IPS DF 6.9 (cell line): ENCODE data around the gene NKX6-2.
"Not testable (repeated sequence)": the region's sequence is repeated elsewhere in the genome, so short reads cannot be mapped to it uniquely, and the experiment has no call there.

ENCODE experiments used
- DNase-seq: peaks from one replicate; pipeline ENCODE4 v3.0.0-alpha.2; 2013; ENCODE audit warnings: low read depth, low spot score
- H3K27ac ChIP-seq: one replicate; pipeline ENCODE4 v1.5.1; 2013; ENCODE audit warnings: low read length, control low read depth
- H3K27me3 ChIP-seq: 2 replicates; pipeline ENCODE4 v1.6.1; 2013; ENCODE audit warnings: mild to moderate bottlenecking, low read length; ENCODE audit not compliant: control insufficient read depth, insufficient read depth
- H3K36me3 ChIP-seq: 2 replicates; pipeline ENCODE4 v1.6.1; 2013; ENCODE audit warnings: low read length; ENCODE audit not compliant: control insufficient read depth, insufficient read depth
- H3K4me1 ChIP-seq: 2 replicates; pipeline ENCODE4 v1.6.1; 2013; ENCODE audit warnings: low read length; ENCODE audit not compliant: control insufficient read depth, insufficient read depth
- H3K4me3 ChIP-seq: 2 replicates; pipeline ENCODE4 v1.5.1; 2013; ENCODE audit warnings: mild to moderate bottlenecking, low read length
- H3K9me3 ChIP-seq: 2 replicates; pipeline ENCODE4 v1.6.1; 2013; ENCODE audit warnings: low read length, inconsistent platforms; ENCODE audit not compliant: control insufficient read depth, insufficient read depth
- WGBS: extraction: QIAGEN DNeasy Blood & Tissue Kit; methylation state at CpG from one replicate; pipeline ENCODE4 v1.1.7; 2013; ENCODE audit warnings: mixed read lengths, missing lambda C conversion rate; ENCODE audit not compliant: insufficient read length, insufficient coverage; 5-methylcytosine and 5-hydroxymethylcytosine counted together

Gene NKX6-2

GRCh38 chr10:132805599-132805998 is 19.7 kb upstream of the NKX6-2 start:
- no peaks in the 10 kb centered on the region for H3K36me3 ChIP-seq
- no CpG with 5 or more reads among the region's 21 CpGs for WGBS
- no peak overlapping the region for H3K4me3 ChIP-seq
- H3K27ac ChIP-seq, result no peak overlapping the region
- peaks cover 5% of the 10 kb centered on the region; the same call in 1 of the 2 replicates for H3K9me3 ChIP-seq
- DNase-seq, result no peak
- H3K4me1 ChIP-seq, result peaks cover 3% of the 10 kb centered on the region; the same call in 1 of the 2 replicates
- H3K27me3 ChIP-seq, result no peaks in the 10 kb centered on the region

- H3K9me3 ChIP-seq, result peaks cover 5% of the 10 kb centered on the region; the same call in 1 of the 2 replicates
- peaks cover 3% of the 10 kb centered on the region; the same call in 1 of the 2 replicates for H3K4me1 ChIP-seq
- H3K36me3 ChIP-seq, result no peaks in the 10 kb centered on the region
- H3K4me3 ChIP-seq, result no peak overlapping the region
- no peak for DNase-seq
- no CpG with 5 or more reads among the region's 23 CpGs for WGBS
- H3K27me3 ChIP-seq, result no peaks in the 10 kb centered on the region
- H3K27ac ChIP-seq, result no peak overlapping the region
Measured at GRCh38 chr10:132804785-132805426, 19.0 kb upstream of the NKX6-2 start.

- H3K9me3 ChIP-seq, result peaks cover 5% of the 10 kb centered on the region; the same call in 1 of the 2 replicates
- no peaks in the 10 kb centered on the region for H3K36me3 ChIP-seq
- H3K27me3 ChIP-seq, result no peaks in the 10 kb centered on the region
- WGBS, result no CpG with 5 or more reads among the region's 11 CpGs
- H3K4me1 ChIP-seq, result peaks cover 3% of the 10 kb centered on the region; the same call in 1 of the 2 replicates
- DNase-seq, result no peak
- no peak overlapping the region for H3K27ac ChIP-seq
- H3K4me3 ChIP-seq, result no peak overlapping the region
Measured at GRCh38 chr10:132804287-132804686, 18.3 kb upstream of the NKX6-2 start.

- no peaks in the 10 kb centered on the region for H3K36me3 ChIP-seq
- H3K4me3 ChIP-seq, result no peak overlapping the region
- no CpG with 5 or more reads among the region's 34 CpGs for WGBS
- H3K4me1 ChIP-seq, result peaks cover 2% of the 10 kb centered on the region; the same call in 1 of the 2 replicates
- no peak for DNase-seq
- H3K9me3 ChIP-seq, result peaks cover 5% of the 10 kb centered on the region; the same call in 1 of the 2 replicates
- H3K27me3 ChIP-seq, result no peaks in the 10 kb centered on the region
- H3K27ac ChIP-seq, result no peak overlapping the region
Measured at GRCh38 chr10:132803416-132804210, 17.7 kb upstream of the NKX6-2 start.

- no peak overlapping the region for H3K27ac ChIP-seq
- no CpG with 5 or more reads among the region's 16 CpGs for WGBS
- no peaks in the 10 kb centered on the region for H3K36me3 ChIP-seq
- H3K27me3 ChIP-seq, result no peaks in the 10 kb centered on the region
- H3K4me1 ChIP-seq, result no peaks in the 10 kb centered on the region
- no peak for DNase-seq
- peaks cover 5% of the 10 kb centered on the region; the same call in 1 of the 2 replicates for H3K9me3 ChIP-seq
- H3K4me3 ChIP-seq, result no peak overlapping the region
Measured at GRCh38 chr10:132802694-132803320, 16.9 kb upstream of the NKX6-2 start.

GRCh38 chr10:132802048-132802447 is 16.1 kb upstream of the NKX6-2 start:
- no peaks in the 10 kb centered on the region for H3K36me3 ChIP-seq
- no peak overlapping the region for H3K4me3 ChIP-seq
- no peaks in the 10 kb centered on the region for H3K27me3 ChIP-seq
- H3K4me1 ChIP-seq, result no peaks in the 10 kb centered on the region
- H3K27ac ChIP-seq, result no peak overlapping the region
- DNase-seq, result no peak
- WGBS, result no CpG with 5 or more reads among the region's 8 CpGs
- peaks cover 5% of the 10 kb centered on the region; the same call in 1 of the 2 replicates for H3K9me3 ChIP-seq

GRCh38 chr10:132799865-132800264 is 13.9 kb upstream of the NKX6-2 start:
- no CpG with 5 or more reads among the region's 11 CpGs for WGBS
- no peak for DNase-seq

GRCh38 chr10:132798876-132799275 is 12.9 kb upstream of the NKX6-2 start:
- no peak overlapping the region for H3K27ac ChIP-seq
- H3K4me3 ChIP-seq, result no peak overlapping the region
- peaks cover 5% of the 10 kb centered on the region; the same call in 1 of the 2 replicates for H3K9me3 ChIP-seq
- no peak for DNase-seq
- no CpG with 5 or more reads among the region's 15 CpGs for WGBS
- no peaks in the 10 kb centered on the region for H3K36me3 ChIP-seq
- no peaks in the 10 kb centered on the region for H3K27me3 ChIP-seq
- no peaks in the 10 kb centered on the region for H3K4me1 ChIP-seq

More at GRCh38 chr10:132799865-132800264, 13.9 kb upstream of the NKX6-2 start:
- Histone ChIP-seq H3K27ac (no peak overlapping the region), H3K9me3 (peaks cover 5% of the 10 kb centered on the region; the same call in 1 of the 2 replicates), H3K4me1 (no peaks in the 10 kb centered on the region), H3K4me3 (no peak overlapping the region), H3K36me3 (no peaks in the 10 kb centered on the region), H3K27me3 (no peaks in the 10 kb centered on the region)

- H3K36me3 ChIP-seq, result no peaks in the 10 kb centered on the region
- no peaks in the 10 kb centered on the region for H3K27me3 ChIP-seq
- DNase-seq, result no peak
- H3K4me3 ChIP-seq, result no peak overlapping the region
- WGBS, result no CpG with 5 or more reads among the region's 21 CpGs
- H3K27ac ChIP-seq, result no peak overlapping the region
- peaks cover 5% of the 10 kb centered on the region; the same call in 1 of the 2 replicates for H3K9me3 ChIP-seq
- H3K4me1 ChIP-seq, result no peaks in the 10 kb centered on the region
Measured at GRCh38 chr10:132798403-132798802, 12.5 kb upstream of the NKX6-2 start.

GRCh38 chr10:132797986-132798385 is 12.0 kb upstream of the NKX6-2 start:
- not testable (repeated sequence) for H3K27ac ChIP-seq, H3K9me3 ChIP-seq, H3K4me3 ChIP-seq, DNase-seq, H3K27me3 ChIP-seq, H3K36me3 ChIP-seq, H3K4me1 ChIP-seq
- no CpG with 5 or more reads among the region's 32 CpGs for WGBS
